Endothelial cell (in vitro differentiated cells): ENCODE measurements around the gene DFFA. TPM values are rescaled to one million over a fixed set of nuclear protein-coding genes. Genes with fewer than 3 reads are reported as not detected.

ENCODE experiments used
- DNase-seq: peaks from one replicate; pipeline ENCODE4 v3.0.0; 2021; ENCODE audit warnings: low spot score
- H3K27ac Mint-ChIP-seq: one replicate; pipeline ENCODE4 v1.8.0; 2021; ENCODE audit warnings: mixed read lengths, inconsistent platforms; ENCODE audit not compliant: unreplicated experiment
- H3K27me3 Mint-ChIP-seq: one replicate; pipeline ENCODE4 v1.8.0; 2021; ENCODE audit warnings: mild to moderate bottlenecking, moderate library complexity, mixed read lengths, inconsistent platforms; ENCODE audit not compliant: unreplicated experiment
- H3K36me3 Mint-ChIP-seq: one replicate; pipeline ENCODE4 v1.8.0; 2021; ENCODE audit warnings: mild to moderate bottlenecking, low read depth, mixed read lengths, inconsistent platforms; ENCODE audit not compliant: unreplicated experiment
- H3K4me1 Mint-ChIP-seq: one replicate; pipeline ENCODE4 v1.8.0; 2021; ENCODE audit warnings: mild to moderate bottlenecking, mixed read lengths, inconsistent platforms; ENCODE audit not compliant: unreplicated experiment
- H3K4me3 Mint-ChIP-seq: one replicate; pipeline ENCODE4 v1.8.0; 2021; ENCODE audit warnings: mild to moderate bottlenecking, mixed read lengths, inconsistent platforms; ENCODE audit not compliant: unreplicated experiment
- H3K9me3 Mint-ChIP-seq: one replicate; pipeline ENCODE4 v1.8.0; 2021; ENCODE audit warnings: mixed read lengths, inconsistent platforms; ENCODE audit not compliant: unreplicated experiment
- CTCF ChIP-seq: fragments of 200-600 bp; sonication (generic); IDR thresholded peaks from one replicate; pipeline ENCODE4 v1.5.0; 2021; ENCODE audit warnings: antibody characterized with exemption; ENCODE audit not compliant: unreplicated experiment
- total RNA-seq: library from RNA; stranded (reverse); fragmentation: NEBNext Ultra II Directional; extraction: Animal tissue kit (Norgen Biotek cat#: 25700); gene quantifications from one replicate; pipeline ENCODE4 v1.2.1, GENCODE V29; 2021; ENCODE audit not compliant: unreplicated experiment

The DFFA gene
- total RNA-seq, 1 donor from 2014 or later, result 77.1 TPM

DNA sequence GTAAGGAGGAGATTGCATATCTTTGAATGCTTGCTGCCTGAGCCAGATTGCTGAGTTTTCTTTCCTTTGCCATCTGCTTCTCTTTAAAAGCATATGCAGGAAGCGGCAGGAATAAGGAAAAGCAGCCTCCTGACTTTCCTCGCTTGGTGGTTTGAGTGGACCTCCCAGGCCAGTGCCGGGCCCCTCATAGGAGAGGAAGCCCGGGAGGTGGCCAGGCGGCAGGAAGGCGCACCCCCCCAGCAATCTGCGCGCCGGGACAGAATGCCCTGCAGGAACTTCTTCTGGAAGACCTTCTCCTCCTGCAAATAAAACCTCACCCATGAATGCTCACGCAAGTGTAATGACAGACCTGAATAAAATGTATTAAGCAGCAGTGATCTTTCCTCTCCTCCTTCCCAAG lies 21.0 kb downstream of the DFFA start:
- peak overlapping the region; percentile 64 for H3K27ac Mint-ChIP-seq
- peak; percentile 62 for DNase-seq
- H3K27me3 Mint-ChIP-seq, result no peaks in the 10 kb centered on the region
- peaks cover 3% of the 10 kb centered on the region for H3K36me3 Mint-ChIP-seq
- peaks cover 27% of the 10 kb centered on the region for H3K4me1 Mint-ChIP-seq
- TF ChIP-seq CTCF, result no peak
- H3K9me3 Mint-ChIP-seq, result no peaks in the 10 kb centered on the region
- no peak overlapping the region for H3K4me3 Mint-ChIP-seq

GRCh38 chr1:10450836-10451235 lies 21.5 kb downstream of the DFFA start:
- TF ChIP-seq CTCF, result no peak
- H3K36me3 Mint-ChIP-seq, result no peaks in the 10 kb centered on the region
- H3K27me3 Mint-ChIP-seq, result no peaks in the 10 kb centered on the region
- peak overlapping the region; percentile 27 for H3K27ac Mint-ChIP-seq
- no peaks in the 10 kb centered on the region for H3K9me3 Mint-ChIP-seq
- no peak overlapping the region for H3K4me3 Mint-ChIP-seq
- DNase-seq, result no peak
- H3K4me1 Mint-ChIP-seq, result peaks cover 27% of the 10 kb centered on the region

GRCh38 chr1:10450156-10450814 lies 22.0 kb downstream of the DFFA start:
- peak overlapping the region; percentile 27 for H3K27ac Mint-ChIP-seq
- H3K9me3 Mint-ChIP-seq, result no peaks in the 10 kb centered on the region
- no peak for DNase-seq
- TF ChIP-seq CTCF, result no peak
- peaks cover 27% of the 10 kb centered on the region for H3K4me1 Mint-ChIP-seq
- H3K36me3 Mint-ChIP-seq, result no peaks in the 10 kb centered on the region
- no peak overlapping the region for H3K4me3 Mint-ChIP-seq
- H3K27me3 Mint-ChIP-seq, result no peaks in the 10 kb centered on the region

GRCh38 chr1:10449751-10450150 lies 22.6 kb downstream of the DFFA start, which contains the start of gene CORT:
TSS of gene CORT (plus strand) at chr1:10450031. CDS start at chr1:10450224, 193 bp downstream.
- DNase-seq, result no peak
- H3K9me3 Mint-ChIP-seq, result no peaks in the 10 kb centered on the region
- H3K36me3 Mint-ChIP-seq, result no peaks in the 10 kb centered on the region
- H3K27me3 Mint-ChIP-seq, result no peaks in the 10 kb centered on the region
- H3K4me1 Mint-ChIP-seq, result peaks cover 27% of the 10 kb centered on the region
- H3K27ac Mint-ChIP-seq, result peak within 1 kb of the TSS; percentile 72
- TF ChIP-seq CTCF, result no peak
- no peak within 1 kb of the TSS for H3K4me3 Mint-ChIP-seq

DNA sequence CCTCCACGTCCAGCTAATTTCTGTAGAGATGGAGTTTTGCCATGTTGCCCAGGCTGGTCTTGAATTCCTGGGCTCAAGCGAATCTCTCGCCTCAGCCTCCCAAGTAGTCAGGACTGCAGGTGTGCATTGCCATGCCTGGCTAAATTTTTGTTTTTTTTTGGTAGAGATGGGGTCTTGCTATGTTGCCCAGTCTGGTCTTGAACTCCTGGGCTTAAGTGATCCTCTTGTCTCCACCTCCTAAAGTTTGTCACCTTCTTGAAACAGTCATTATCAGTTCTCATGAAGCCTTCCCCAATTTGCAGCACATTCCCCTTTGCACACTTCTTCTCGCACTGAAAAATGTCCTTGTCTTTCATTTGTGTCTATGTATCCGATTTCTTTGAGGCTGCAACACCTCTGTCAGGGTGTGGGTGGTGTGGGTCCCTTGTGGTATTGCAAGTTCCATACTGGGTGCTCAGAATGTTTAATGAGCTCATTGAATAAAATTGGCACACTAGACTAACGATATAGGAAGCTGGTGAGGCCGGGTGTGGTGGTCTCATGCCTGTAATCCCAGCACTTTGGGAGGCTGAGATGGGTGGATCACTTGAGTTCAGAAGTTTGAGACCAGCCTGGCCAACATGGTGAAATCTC lies 25.4 kb downstream of the DFFA start:
- H3K4me1 Mint-ChIP-seq, result peaks cover 26% of the 10 kb centered on the region
- H3K27me3 Mint-ChIP-seq, result no peaks in the 10 kb centered on the region
- no peak overlapping the region for H3K4me3 Mint-ChIP-seq
- no peak for TF ChIP-seq CTCF
- H3K9me3 Mint-ChIP-seq, result no peaks in the 10 kb centered on the region
- no peak overlapping the region for H3K27ac Mint-ChIP-seq
- no peaks in the 10 kb centered on the region for H3K36me3 Mint-ChIP-seq
- DNase-seq, result no peak
